Neural cell (in vitro differentiated cells): Measurements from ENCODE around the gene RPL7L1. TPM values are rescaled to one million over a fixed set of nuclear protein-coding genes. Genes with fewer than 3 reads are reported as not detected.

Source experiments
- H2AFZ ChIP-seq: fragments of 200-600, 300-800 bp; sonication (generic), shearing (Covaris generic); 2 replicates; pipeline ENCODE4 v1.6.0; 2014; ENCODE audit warnings: low read depth, mild to moderate bottlenecking, antibody characterized with exemption, low read length, moderate library complexity
- H3F3A ChIP-seq: fragments of 200-600 bp; shearing (Covaris generic); 2 replicates; pipeline ENCODE4 v1.6.1; 2016; ENCODE audit warnings: mild to moderate bottlenecking, moderate library complexity, mixed read lengths, antibody characterized with exemption, low read length; ENCODE audit not compliant: insufficient read depth, poor library complexity, severe bottlenecking
- H3K27ac ChIP-seq: fragments of 200-600, 300-800 bp; sonication (generic), shearing (Covaris generic); 2 replicates; pipeline ENCODE4 v1.5.1; 2014; ENCODE audit warnings: mild to moderate bottlenecking, low read length, moderate library complexity
- H3K27me3 ChIP-seq: fragments of 300-800, 200-600 bp; sonication (generic), shearing (Covaris generic); 2 replicates; pipeline ENCODE4 v1.6.0; 2014; ENCODE audit warnings: mild to moderate bottlenecking, low read depth, low read length, moderate library complexity; ENCODE audit not compliant: insufficient read depth
- H3K36me3 ChIP-seq: fragments of 300-800, 200-600 bp; sonication (generic), shearing (Covaris generic); 2 replicates; pipeline ENCODE4 v1.5.1; 2014; ENCODE audit warnings: mild to moderate bottlenecking, antibody characterized with exemption, low read length, moderate library complexity; ENCODE audit not compliant: insufficient read depth
- H3K4me2 ChIP-seq: fragments of 300-800, 200-600 bp; sonication (generic), shearing (Covaris generic); 2 replicates; pipeline ENCODE4 v1.6.0; 2014; ENCODE audit warnings: mild to moderate bottlenecking, low read length
- H3K4me3 ChIP-seq: fragments of 300-800, 200-600 bp; sonication (generic), shearing (Covaris generic); 2 replicates; pipeline ENCODE4 v1.5.1; 2014; ENCODE audit warnings: mild to moderate bottlenecking, low read length, moderate library complexity
- H3K79me2 ChIP-seq: fragments of 200-600 bp; shearing (Covaris generic); replicated peaks from 2 replicates; pipeline ENCODE4 v1.6.0; 2014; ENCODE audit warnings: mild to moderate bottlenecking, low read length, moderate library complexity; ENCODE audit not compliant: insufficient read depth
- H3K9ac ChIP-seq: fragments of 300-800, 200-600 bp; sonication (generic), shearing (Covaris generic); 2 replicates; pipeline ENCODE4 v1.6.1; 2016; ENCODE audit warnings: mild to moderate bottlenecking, low read length, mixed read lengths
- H3K9me2 ChIP-seq: fragments of 200-600 bp; shearing (Covaris generic); 2 replicates; pipeline ENCODE4 v1.6.1; 2016; ENCODE audit warnings: mild to moderate bottlenecking, low read length, mixed read lengths; ENCODE audit not compliant: insufficient read depth
- H3K9me3 ChIP-seq: fragments of 200-600, 300-800 bp; sonication (generic), shearing (Covaris generic); 2 replicates; pipeline ENCODE4 v1.6.1; 2016; ENCODE audit warnings: mild to moderate bottlenecking, mixed run types, low read length, moderate library complexity, mixed read lengths
- H4K20me1 ChIP-seq: fragments of 200-600 bp; shearing (Covaris generic); 2 replicates; pipeline ENCODE4 v1.6.1; 2016; ENCODE audit warnings: mild to moderate bottlenecking, mixed run types; ENCODE audit not compliant: insufficient read depth
- EP300 ChIP-seq: fragments of 450-650 bp; conservative IDR thresholded peaks from 2 replicates; pipeline ENCODE4 v1.6.1; 2014; ENCODE audit warnings: antibody characterized with exemption, mild to moderate bottlenecking, moderate library complexity; ENCODE audit not compliant: poor library complexity, severe bottlenecking
- EZH2 ChIP-seq: fragments of 200-600, 300-800 bp; shearing (Covaris generic), sonication (generic); IDR thresholded peaks from 2 replicates; pipeline ENCODE4 v1.6.1; 2014; ENCODE audit warnings: antibody characterized with exemption, low read length, borderline replicate concordance, mild to moderate bottlenecking; ENCODE audit not compliant: insufficient read depth, poor library complexity, severe bottlenecking
- MXI1 ChIP-seq: fragments of 450-650 bp; conservative IDR thresholded peaks from 2 replicates; pipeline ENCODE4 v1.6.1; 2014; ENCODE audit warnings: antibody characterized with exemption, mild to moderate bottlenecking; ENCODE audit not compliant: poor library complexity, severe bottlenecking
- POLR2AphosphoS5 ChIP-seq: IDR thresholded peaks from 2 replicates; pipeline ENCODE4 v1.6.1; 2012
- RAD21 ChIP-seq: fragments of 450-650 bp; conservative IDR thresholded peaks from 2 replicates; pipeline ENCODE4 v1.6.1; 2014; ENCODE audit warnings: antibody characterized with exemption, mild to moderate bottlenecking, moderate library complexity
- SMC3 ChIP-seq: fragments of 450-650 bp; conservative IDR thresholded peaks from 2 replicates; pipeline ENCODE4 v1.6.1; 2014; ENCODE audit warnings: antibody characterized with exemption, mild to moderate bottlenecking, moderate library complexity; ENCODE audit not compliant: poor library complexity
- TAF1 ChIP-seq: IDR thresholded peaks from 2 replicates; pipeline ENCODE4 v1.6.1; 2012; ENCODE audit warnings: low read depth
- polyA plus RNA-seq: library from polyadenylated mRNA; depleted of rRNA; stranded (reverse); fragments of >200 nt; gene quantifications from 2 replicates; pipeline ENCODE4 v1.2.3, GENCODE V29; 2014
- TF ChIP-seq, protein P1 (sequence below): fragments of 450-650 bp; IDR thresholded peaks from 2 replicates; pipeline ENCODE4 v1.5.1; 2014; ENCODE audit warnings: antibody characterized with exemption, mild to moderate bottlenecking, moderate library complexity; ENCODE audit not compliant: poor library complexity, severe bottlenecking
- TF ChIP-seq, protein P2 (sequence below): IDR thresholded peaks from 2 replicates; pipeline ENCODE4 v1.6.1; 2012; ENCODE audit warnings: borderline replicate concordance

Gene RPL7L1
- polyA plus RNA-seq, 1 donor from 2014 or later, result 88.5 TPM

DNA sequence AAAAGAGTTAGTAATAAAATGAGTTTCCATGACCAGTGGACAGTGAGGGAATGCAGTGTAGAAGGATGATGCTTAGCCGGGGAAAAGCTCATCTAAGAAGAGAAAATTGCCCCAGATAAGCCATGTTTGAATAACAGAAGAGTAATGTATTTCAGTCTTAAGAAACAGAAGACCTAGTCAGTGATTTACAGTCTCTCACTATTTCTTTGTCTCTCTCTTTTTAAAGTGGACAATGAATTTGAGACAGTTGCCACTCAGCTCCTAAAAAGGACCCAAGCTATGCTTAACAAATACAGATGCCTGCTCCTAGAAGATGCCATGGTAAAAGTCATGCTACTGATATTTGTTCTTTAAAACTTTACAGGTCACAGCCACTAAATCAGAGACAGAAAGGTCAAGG is 19.4 kb upstream of the RPL7L1 start:
- H3K9me3 ChIP-seq, result no peaks in the 10 kb centered on the region
- H3K79me2 ChIP-seq, result no peaks in the 10 kb centered on the region
- no peak overlapping the region for H3K9ac ChIP-seq
- no peaks in the 10 kb centered on the region for H3F3A ChIP-seq
- no peak overlapping the region for H3K4me3 ChIP-seq
- H3K27me3 ChIP-seq, result no peaks in the 10 kb centered on the region
- H3K27ac ChIP-seq, result no peak overlapping the region
- no peak for TF ChIP-seq RAD21
- no peak for TF ChIP-seq MXI1
- TF ChIP-seq, protein P1, sequence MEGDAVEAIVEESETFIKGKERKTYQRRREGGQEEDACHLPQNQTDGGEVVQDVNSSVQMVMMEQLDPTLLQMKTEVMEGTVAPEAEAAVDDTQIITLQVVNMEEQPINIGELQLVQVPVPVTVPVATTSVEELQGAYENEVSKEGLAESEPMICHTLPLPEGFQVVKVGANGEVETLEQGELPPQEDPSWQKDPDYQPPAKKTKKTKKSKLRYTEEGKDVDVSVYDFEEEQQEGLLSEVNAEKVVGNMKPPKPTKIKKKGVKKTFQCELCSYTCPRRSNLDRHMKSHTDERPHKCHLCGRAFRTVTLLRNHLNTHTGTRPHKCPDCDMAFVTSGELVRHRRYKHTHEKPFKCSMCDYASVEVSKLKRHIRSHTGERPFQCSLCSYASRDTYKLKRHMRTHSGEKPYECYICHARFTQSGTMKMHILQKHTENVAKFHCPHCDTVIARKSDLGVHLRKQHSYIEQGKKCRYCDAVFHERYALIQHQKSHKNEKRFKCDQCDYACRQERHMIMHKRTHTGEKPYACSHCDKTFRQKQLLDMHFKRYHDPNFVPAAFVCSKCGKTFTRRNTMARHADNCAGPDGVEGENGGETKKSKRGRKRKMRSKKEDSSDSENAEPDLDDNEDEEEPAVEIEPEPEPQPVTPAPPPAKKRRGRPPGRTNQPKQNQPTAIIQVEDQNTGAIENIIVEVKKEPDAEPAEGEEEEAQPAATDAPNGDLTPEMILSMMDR, result no peak
- no peak for TF ChIP-seq SMC3
- H3K9me2 ChIP-seq, result no peaks in the 10 kb centered on the region
- H3K4me2 ChIP-seq, result no peak overlapping the region
- no peak overlapping the region for H2AFZ ChIP-seq
- peaks cover 6% of the 10 kb centered on the region for H3K36me3 ChIP-seq
- H4K20me1 ChIP-seq, result no peaks in the 10 kb centered on the region

GRCh38 chr6:42860481-42860880 is 18.9 kb upstream of the RPL7L1 start:
- H3K9ac ChIP-seq, result no peak overlapping the region
- H3K4me2 ChIP-seq, result no peak overlapping the region
- no peaks in the 10 kb centered on the region for H3K79me2 ChIP-seq
- TF ChIP-seq EP300 (no peak), SMC3 (no peak), RAD21 (no peak), POLR2AphosphoS5 (no peak), EZH2 (no peak), TAF1 (no peak), MXI1 (no peak)
- TF ChIP-seq, protein P1, result no peak
- TF ChIP-seq, protein P2, sequence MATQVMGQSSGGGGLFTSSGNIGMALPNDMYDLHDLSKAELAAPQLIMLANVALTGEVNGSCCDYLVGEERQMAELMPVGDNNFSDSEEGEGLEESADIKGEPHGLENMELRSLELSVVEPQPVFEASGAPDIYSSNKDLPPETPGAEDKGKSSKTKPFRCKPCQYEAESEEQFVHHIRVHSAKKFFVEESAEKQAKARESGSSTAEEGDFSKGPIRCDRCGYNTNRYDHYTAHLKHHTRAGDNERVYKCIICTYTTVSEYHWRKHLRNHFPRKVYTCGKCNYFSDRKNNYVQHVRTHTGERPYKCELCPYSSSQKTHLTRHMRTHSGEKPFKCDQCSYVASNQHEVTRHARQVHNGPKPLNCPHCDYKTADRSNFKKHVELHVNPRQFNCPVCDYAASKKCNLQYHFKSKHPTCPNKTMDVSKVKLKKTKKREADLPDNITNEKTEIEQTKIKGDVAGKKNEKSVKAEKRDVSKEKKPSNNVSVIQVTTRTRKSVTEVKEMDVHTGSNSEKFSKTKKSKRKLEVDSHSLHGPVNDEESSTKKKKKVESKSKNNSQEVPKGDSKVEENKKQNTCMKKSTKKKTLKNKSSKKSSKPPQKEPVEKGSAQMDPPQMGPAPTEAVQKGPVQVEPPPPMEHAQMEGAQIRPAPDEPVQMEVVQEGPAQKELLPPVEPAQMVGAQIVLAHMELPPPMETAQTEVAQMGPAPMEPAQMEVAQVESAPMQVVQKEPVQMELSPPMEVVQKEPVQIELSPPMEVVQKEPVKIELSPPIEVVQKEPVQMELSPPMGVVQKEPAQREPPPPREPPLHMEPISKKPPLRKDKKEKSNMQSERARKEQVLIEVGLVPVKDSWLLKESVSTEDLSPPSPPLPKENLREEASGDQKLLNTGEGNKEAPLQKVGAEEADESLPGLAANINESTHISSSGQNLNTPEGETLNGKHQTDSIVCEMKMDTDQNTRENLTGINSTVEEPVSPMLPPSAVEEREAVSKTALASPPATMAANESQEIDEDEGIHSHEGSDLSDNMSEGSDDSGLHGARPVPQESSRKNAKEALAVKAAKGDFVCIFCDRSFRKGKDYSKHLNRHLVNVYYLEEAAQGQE, result no peak
- no peaks in the 10 kb centered on the region for H3K9me2 ChIP-seq
- H3K27me3 ChIP-seq, result no peaks in the 10 kb centered on the region
- H3F3A ChIP-seq, result no peaks in the 10 kb centered on the region
- H3K36me3 ChIP-seq, result peaks cover 6% of the 10 kb centered on the region
- H3K9me3 ChIP-seq, result no peaks in the 10 kb centered on the region
- H3K27ac ChIP-seq, result no peak overlapping the region
- no peak overlapping the region for H2AFZ ChIP-seq
- H4K20me1 ChIP-seq, result no peaks in the 10 kb centered on the region
- no peak overlapping the region for H3K4me3 ChIP-seq
